ENCODE results near the gene ARMH3.

The ARMH3 gene

DNA sequence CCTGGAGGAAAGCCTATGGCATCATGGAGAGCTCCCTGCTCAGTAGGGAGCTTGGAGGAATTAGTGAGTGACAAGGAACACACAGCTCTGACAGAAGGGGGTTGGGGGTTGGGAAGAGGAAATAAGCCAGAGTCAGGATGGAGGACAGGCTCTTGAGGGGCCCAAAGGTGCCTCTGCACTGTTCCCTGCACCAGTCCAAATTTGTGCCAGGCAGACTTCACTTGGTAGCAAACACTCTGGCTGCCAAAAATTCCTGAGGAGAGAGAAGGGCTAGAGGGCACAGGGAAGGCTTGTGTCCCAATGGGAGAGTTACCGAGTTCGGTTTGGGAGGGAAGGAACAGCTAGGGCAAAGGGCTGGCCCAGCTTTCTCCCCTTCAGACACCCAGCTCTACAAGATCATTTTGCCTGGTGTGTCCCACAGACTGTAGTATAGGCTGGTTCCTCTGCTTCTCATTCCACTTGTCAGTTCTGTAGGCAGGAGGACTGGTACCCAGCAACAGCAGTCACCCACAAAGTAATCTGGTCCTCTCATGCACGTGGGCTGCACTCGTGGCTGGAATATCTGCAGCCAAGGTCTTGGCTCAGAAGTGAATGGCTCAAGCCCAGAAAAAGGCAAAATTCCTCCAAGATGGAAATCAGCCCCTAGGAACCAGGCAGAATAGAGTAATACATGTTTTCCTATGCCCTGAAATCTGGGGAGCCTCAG lies 204.4 kb downstream of the ARMH3 start:
- no peak for DNase-seq

DNA sequence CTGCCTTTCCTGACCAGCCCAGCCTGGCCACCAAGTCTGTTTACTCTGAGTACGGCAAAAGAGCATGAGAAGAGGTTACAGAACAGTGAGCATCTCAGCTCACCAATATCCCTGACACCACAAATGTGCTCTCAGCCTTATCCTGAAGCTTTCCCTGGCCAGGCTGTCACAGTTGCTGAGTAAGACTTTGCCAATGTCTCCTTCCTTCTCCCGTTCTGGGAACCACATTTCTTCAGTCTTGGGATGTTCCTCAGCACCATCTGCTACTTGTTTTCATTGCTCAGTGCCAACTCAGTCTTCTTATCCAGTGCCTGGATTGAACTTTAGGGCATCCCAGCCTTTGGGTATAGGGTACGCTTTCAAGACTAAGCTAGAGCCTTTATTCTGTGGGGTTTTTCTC lies 205.2 kb downstream of the ARMH3 start:
- no peak for DNase-seq

DNA sequence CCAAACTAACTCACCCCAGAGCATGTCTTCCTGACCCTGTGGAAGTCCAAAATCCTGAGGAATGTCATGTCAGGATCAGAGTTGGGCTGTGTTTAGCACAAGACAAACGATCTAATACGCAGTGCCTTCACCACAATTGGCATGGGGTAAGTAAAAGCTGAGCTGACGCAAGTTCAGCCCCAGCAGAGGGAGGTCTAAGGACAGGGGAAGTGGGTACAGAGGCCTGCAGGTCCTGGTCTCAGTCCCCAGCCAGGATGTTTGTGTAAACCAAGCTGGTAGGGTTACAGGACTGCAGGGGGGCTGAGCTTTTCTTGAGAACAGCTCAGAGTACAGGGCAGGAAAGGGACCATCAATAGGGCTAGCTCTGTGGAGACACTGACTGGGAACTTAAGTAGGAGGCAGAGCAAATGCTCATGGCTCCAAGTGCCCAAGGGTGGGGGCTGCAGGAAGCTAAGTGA lies 207.1 kb downstream of the ARMH3 start:
- no peak for DNase-seq

DNA sequence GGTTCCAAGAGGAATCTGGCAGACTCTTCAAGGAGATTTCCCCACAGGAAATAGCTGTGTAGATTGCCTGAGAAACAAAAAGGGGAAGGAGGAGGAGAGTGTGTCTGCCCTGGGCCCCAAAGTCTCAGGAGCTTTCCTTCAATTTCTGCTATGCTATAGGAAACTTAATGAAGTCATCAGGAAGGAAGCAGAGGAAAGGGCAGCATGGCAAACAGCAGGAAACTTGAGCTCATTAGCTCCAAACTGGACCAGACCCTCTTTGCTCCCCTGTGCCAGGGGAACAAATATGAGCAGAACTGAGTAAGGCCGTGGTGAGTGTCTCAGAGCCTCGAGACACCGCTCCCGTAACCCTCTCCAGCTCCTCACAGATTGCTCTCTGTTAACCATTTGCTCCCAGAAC lies 207.6 kb downstream of the ARMH3 start:
- no peak for DNase-seq

DNA sequence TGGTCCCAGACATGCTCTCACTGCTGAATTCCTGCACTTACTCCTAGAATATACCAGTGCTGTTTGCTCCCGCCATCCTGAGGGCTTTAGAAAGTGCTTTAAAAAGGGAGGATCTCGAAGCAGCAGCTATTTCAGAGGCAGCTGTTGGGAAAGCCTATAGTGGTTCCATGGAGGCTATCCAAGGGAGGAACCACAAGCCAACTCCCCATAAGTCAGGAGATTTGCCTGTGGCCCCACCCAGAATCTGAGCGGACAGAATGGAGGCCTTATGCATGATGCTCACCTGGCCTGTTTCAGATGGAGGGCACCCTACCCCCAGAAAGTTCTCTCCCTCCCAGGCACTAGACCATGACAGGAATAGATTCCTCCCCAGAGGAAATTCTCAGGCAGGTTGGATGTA lies 210.1 kb downstream of the ARMH3 start:
- DNase-seq: no peak

DNA sequence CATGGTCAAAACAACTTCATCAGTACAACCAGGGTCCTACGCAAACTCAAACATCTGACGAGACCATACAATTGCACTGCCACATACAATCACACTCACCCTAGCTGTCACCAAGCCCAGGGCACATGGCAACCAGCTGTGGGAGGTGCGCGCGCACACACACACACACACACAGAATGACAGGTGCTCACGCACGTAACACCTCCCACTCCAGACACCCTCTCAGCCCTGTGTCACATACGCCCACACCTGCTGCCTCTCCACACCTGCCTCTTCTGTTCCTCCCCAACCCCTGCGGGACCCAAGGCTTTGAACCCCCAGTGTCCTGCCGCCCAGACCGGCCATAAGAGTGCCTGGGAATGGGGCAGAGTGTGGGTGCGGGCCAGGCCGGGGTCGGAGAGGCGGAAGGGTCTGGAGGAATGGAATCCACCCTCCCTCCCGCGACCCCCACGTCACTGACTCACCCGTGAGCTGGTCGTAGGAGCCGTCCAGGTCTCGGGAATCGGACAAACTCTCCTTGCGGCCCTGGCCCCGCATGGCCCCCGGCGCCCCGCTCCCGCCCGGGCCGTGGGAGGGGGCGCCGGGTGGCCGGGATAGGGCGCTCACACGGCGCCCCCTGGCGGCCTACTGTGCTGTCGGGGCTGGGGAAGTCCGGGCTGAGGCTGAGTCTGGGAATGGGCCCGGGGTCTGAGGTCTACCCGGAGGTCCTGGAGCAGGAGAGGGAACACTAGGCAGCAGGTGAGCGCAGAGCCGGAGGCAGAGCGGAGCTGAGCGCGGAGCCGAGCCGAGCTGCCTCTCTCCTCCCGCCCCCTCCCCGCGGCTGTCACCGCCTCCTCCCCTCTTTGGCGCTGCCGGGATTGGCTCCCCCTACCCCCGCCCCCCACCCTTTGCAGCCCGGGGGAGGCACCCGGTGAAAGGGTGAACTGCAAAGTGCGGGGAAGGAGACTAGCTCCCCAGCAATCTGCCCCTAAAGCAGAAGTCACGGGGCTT lies 212.6 kb downstream of the ARMH3 start, which contains the start of gene KCNIP2:
Gene KCNIP2 (minus strand): TSS at position 769 of the 990 bp plus-strand sequence. CDS start 232 bp downstream, at position 537.
- DNase-seq: peak; percentile 58 to 83

DNA sequence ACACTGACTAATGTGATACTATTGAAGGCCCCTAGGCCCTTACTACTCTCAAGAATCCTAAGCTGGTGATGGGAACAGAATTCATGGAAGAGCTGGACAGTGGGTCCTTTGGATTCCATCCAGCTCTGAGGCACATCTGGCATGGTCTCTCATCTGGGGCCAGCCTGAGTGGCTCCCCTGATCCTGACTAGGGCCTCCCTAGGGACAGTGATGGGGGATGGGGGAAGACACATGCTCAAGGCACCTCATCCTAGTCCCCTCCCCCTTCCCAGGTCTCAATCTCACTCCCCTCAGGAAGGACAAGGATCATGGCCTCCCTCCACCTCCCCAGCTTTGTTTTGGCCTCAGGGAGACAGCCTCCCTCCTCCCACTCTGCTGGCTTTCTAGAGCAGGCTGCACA lies 214.1 kb downstream of the ARMH3 start:
- no peak for DNase-seq

DNA sequence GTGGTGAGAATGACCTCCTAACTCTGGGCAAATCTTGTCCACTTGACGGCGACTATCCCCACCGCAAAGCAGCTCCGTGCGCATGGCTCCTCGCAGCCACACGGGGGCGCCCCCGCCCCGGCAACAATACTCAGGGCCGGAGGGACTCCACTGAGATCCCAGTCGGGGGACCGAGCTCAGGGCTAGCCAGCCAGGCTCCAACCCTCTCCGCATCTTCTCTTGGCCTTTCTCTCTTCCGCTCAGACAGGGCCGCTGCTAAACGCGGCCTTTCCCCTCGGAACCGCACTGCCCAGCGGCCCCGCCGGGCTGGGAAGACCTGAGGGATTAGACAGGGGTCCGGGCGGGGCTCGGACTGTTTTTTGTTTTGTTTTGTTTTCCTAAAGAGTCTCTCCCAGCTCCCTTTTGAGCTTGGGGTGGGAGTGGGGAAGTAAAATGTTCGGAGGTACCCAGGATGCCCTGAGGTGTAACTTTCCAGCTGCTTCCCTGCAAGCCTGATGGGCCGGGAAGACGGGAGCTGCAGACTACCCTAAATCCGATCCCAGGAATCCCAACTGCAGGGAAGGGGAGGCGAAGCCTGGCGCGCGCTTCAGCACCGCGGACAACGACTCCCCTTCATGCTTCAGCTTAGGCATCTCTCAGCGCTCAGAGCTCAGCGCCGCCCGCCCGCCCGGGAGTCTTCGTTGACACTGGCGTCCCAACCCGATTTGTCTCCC lies 215.1 kb downstream of the ARMH3 start:
- peak; percentile 63 to 67 for DNase-seq

DNA sequence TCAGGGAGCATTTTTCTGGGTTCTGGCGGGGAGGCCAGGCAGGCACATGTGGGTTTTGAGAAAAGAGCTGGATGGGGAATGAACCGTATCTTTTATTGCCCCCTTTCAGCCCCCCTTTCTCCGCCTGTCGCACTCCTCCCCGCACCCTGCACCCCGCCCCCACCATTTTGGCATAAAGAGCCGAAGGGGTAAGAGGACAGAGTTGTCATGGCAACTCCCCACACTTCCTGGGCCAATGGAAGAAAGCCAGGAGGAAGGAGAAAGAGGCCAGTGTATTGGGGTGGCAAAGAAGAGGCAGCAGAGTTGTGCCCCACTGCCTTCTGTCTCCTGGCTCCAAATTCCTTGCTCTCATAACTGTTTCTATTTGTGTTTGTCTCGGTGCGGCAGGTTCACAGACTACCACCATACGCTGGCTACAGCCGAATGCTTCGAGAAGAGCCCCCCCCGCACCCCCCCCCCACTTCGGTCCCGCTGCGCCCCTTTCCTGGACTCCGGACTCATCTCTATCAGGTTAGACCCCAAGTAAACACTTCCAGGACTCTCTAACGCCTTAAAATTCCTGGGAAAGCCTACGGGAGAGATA lies 215.8 kb downstream of the ARMH3 start:
- no peak for DNase-seq

DNA sequence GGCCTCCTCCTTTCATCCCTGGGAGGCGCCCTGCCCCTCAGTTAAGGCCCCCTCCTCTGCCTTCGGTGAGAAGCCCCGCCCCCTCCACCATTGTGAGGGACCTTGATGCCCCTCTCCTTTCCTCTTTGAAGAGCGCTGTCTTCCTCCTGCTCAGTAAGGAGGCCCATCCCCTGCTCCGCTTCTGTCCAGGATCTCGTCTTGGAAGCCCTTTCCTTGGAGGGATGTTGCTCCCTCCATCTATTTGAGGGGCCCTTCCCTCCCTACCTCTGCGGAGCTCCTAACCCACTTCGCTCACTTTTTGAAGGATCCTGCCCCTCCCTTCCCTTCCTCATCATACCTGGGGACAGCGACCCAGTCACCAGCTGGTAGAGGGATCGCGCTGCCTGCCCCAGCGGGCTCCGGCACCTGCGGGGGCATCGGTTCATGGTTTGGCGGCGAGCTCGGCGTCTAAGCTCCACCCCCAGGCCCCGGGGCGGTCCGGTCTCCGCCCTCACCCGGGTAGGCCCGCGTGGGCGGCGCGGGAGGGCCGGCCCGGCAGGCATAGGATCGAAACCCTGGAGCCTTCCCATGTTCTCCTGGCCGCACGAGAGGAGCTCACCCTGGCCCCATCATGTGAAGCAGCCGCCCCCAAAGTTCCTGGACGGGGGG lies 216.4 kb downstream of the ARMH3 start:
- peak; percentile 63 to 64 for DNase-seq

DNA sequence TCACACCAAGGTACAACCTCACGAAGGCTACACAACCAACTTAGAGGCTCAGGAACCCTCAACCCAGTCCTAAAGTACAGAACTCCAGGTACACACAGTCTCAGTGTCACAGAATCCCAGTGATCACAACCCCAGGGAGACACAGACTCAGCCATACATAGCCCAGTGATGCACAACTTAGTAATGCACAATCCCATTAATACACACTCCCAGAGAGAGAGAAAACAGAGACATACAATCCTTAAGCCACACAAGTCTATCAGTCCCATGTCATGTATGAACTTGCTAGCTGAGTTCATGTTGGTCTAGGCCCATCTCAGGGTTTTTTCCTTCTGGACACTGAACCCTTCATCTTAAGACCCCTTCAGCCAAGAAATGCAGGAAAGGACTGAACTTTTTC lies 217.0 kb downstream of the ARMH3 start:
- no peak for DNase-seq

DNA sequence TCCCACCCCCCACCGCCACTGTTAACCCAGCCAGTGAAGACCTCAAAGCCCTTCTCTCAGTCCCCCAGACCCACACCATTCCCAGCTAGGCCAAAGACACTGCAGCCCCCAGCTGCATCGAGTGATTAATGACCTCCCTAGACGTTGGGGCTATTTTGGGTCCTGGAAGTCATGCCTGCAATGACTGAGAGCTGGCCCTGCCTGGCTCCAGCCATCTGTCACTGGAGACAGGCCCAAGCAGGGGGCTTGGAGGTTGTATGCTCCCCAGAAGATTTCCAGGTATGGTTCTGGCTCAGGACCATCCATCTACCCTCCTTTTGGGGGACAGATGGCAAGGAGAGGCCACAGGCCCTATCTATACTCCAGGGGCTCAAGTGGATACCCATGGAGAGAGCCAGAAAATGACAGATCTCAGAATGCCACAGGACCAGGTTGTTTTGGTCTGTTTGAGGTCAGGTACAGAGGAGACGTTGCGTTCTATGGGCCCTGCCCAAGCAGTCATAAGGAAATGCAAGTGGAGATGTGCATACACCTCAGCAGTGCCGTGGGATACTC lies 217.5 kb downstream of the ARMH3 start:
- DNase-seq: no peak

DNA sequence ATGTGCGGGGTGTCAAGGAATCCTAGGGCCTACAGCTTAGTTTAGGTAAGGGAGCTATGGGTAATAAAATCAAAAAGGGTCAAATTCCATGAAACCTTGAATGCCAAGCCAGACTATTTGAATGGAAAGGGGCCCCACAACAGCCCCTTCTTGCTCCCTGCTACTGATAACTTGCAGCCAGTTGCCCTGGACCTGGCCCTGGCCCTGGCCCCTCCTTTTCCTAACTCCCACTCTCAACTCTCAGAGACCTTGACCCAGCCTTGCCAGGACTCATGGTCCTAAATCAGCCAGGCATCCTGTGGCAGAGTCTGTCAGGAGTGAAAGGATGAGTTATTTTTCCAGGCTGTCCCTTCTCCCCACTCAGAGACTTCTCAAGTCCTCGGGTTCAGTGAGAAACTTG lies 218.2 kb downstream of the ARMH3 start:
- no peak for DNase-seq

DNA sequence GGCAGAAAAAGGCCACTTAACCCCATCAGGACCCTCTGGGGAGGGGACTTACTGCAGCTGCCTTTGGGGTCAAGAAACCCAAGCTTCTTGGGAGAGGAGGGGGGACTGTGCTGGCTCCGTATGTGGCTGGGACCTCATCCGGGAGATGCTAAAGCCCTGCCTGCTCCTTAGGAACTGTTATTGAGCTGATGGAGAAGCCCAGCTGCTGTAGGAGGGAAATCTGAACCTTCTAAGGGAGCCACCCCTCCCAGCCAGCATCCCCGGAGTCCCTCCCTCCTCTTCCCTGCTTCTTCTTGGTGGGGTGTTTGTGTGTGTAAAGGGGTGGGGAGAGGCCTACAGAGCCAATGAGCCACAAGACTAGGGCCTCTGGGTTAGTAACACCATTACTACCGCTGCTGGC lies 220.6 kb downstream of the ARMH3 start:
- DNase-seq: no peak

DNA sequence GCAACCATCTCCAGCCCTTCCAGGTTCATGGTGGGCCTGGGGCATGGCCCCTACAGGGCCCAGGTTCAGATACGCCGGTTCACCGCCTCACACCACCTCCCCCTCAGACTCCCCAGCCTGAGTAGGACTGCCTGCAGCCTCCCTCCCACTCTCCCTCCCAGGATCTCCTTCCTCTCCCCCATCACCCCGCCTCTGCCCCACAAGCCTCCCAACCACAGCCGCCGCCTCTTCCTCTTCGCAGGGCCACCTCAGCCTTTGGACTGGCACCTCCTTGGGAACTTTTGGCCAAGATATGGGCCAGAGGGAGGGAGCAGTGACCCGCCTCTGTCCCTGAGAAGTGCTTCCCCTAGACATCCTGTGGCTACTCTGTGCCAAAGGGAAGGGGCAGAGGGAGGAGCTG lies 221.6 kb downstream of the ARMH3 start:
- DNase-seq: peak in 1 of 2 experiments; percentile 31

DNA sequence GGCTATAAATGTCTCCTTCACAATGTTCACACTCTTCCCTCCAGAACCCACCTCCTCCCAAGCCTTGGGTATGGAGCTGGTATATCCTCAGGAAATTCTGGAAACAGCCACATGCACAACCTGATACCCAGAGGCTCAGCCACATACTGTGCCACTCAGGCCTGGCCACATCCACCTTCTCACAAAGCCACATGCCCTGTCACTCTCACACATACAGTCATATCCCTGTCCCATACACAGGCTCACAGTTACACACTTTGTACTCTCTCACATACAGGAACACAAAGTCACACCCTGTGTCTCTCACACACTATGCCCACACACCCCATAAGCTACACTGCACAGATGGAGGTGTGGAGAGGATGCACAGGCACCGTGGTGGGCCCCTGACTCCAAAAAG lies 222.5 kb downstream of the ARMH3 start:
- no peak for DNase-seq

DNA sequence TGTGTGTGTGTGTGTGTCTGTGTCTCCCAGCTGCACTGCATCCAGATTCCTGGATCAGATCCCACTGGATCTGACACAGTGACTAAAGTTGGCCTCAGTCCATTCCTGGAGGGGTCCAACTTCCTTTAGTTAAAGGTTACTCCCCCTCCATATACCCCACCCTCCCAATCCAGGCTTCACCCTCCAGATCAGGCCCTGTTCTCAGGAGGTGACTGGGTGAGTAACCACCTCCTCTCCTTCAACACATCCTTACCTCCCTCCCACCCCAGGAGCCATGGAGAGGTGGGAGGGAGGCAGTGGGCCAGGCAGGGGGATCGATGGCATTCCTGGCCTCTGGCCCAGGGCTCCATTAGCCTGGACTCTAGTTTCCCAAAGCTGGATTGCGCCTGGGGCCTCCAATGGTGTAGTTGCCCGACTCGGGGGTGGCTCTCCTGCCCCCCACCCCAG lies 223.6 kb downstream of the ARMH3 start:
- DNase-seq: no peak

DNA sequence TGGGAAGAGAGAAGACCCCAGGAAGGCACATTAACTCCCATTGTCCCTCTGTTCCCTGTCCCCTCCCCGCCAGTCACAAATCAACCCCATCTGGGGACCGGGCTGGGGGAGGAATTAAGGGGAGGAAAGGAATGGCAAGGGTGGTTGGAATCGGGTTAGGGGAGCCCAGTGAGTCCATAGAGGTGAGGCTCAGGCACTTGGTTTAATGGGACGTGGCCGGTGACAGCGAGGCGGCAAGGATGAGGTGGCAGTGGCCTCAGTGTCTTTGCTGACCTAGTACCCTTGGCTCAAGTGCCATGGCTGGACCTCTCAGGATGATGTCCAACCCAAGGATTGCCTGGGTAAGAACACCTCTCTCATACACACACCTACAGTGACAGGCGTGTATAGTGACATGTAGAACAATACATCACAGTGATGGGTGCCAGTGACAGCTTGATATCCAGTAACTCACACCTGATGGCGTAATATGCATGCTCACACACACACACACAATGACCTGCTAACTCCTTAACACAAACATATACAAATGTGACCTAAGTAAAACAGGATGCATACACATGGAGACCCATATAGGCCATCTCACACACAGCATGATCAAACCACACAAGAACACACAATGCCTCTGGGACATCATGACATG lies 224.7 kb downstream of the ARMH3 start:
- no peak for DNase-seq

DNA sequence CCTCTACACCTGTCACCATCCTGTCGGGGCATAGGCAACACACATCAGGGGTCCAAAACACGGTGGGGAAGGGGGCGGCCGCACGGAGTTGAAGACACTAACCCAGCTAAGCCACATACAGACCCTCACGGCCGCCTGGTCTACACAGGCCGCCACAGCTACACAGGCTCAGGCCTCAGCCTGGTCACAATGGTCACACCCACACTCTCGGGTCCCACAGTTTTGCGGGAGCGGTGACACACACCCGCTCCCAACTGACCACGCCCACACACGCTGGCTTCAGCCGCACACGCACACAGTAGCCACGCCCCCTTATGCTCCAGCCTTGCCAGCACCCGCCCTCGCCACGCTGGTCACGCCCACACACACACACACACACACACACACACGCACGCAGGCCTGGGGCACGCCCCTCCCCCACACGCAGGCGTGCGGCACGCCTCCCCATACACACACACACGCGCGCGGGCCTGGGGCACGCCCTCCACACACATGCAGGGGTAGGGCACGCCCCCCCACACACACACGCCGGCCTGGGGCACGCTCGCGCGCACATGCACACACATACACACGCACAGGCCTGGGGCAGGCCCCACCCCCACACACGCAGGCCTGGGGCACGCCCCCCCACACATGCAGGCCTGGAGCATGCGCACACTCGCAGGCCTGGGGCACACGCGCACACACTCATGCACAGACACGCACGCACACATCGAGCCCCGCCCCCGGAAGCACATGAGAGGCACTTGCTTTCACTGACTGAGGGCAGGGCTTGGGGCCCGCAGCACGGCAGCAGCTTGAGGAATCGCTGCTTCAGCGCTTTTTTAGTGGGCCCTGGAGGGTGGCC lies 225.4 kb downstream of the ARMH3 start:
- peak; percentile 88 to 96 for DNase-seq
